GM19455 (cell line): ENCODE results near the gene APC.
A peak's percentile ranks its signal among the peaks of the same experiment; 100 is the strongest.

ENCODE experiments used
- ATAC-seq: cut with Tn5 transposase; IDR thresholded peaks from one replicate; pipeline ENCODE4 v1.9.1; 2021; ENCODE audit not compliant: unreplicated experiment

Gene APC

GRCh38 chr5:112737463-112738190 is at the start of gene APC:
APC (plus strand) TSS chr5:112737885; CDS start chr5:112754891, 17,006 bp downstream.
- ATAC-seq = peak; percentile 99

GRCh38 chr5:112689155-112689909 is 48.4 kb upstream of the APC start:
- no peak for ATAC-seq

- ATAC-seq = no peak
These were observed 46.9 kb upstream of the APC start for GRCh38 chr5:112690605-112691338.

GRCh38 chr5:112691339-112691680 is 46.4 kb upstream of the APC start:
- ATAC-seq = no peak

GRCh38 chr5:112691758-112692157 is 45.9 kb upstream of the APC start:
- no peak for ATAC-seq

GRCh38 chr5:112692472-112692871 is 45.2 kb upstream of the APC start:
- no peak for ATAC-seq

GRCh38 chr5:112693301-112693700 is 44.4 kb upstream of the APC start:
- ATAC-seq = no peak

GRCh38 chr5:112694853-112695709 is 42.6 kb upstream of the APC start:
- ATAC-seq = no peak

GRCh38 chr5:112696786-112697185 is 40.9 kb upstream of the APC start:
- no peak for ATAC-seq

- no peak for ATAC-seq
These were observed 40.4 kb upstream of the APC start for GRCh38 chr5:112697322-112697721.

GRCh38 chr5:112697833-112698232 is 39.9 kb upstream of the APC start:
- ATAC-seq = no peak

- ATAC-seq = no peak
These were observed 33.5 kb upstream of the APC start for GRCh38 chr5:112703866-112704820.

- no peak for ATAC-seq
These were observed 31.2 kb upstream of the APC start for GRCh38 chr5:112706446-112707016.

- peak; percentile 94 for ATAC-seq
These were observed 30.2 kb upstream of the APC start for GRCh38 chr5:112707187-112708102.

- ATAC-seq = no peak
These were observed 29.5 kb upstream of the APC start for GRCh38 chr5:112708103-112708622.

- no peak for ATAC-seq
These were observed 28.3 kb upstream of the APC start for GRCh38 chr5:112709416-112709815.

GRCh38 chr5:112710896-112711295 is 26.8 kb upstream of the APC start:
- no peak for ATAC-seq

GRCh38 chr5:112711436-112711835 is 26.2 kb upstream of the APC start:
- ATAC-seq = no peak
